NB4 (cell line): ENCODE data around the gene TLE3.

Source experiments
- DNase-seq: peaks from one replicate; pipeline ENCODE4 v3.0.0; 2010; ENCODE audit warnings: low read depth
- H3K4me3 ChIP-seq: one replicate; pipeline ENCODE4 v1.5.1; 2011; ENCODE audit warnings: mild to moderate bottlenecking, low read depth, low read length, moderate library complexity
- CTCF ChIP-seq: IDR thresholded peaks from one replicate; pipeline ENCODE4 v1.5.1; 2012; ENCODE audit warnings: low read depth, low read length
- MAX ChIP-seq: IDR thresholded peaks from 2 replicates; pipeline ENCODE4 v1.6.1; 2011; ENCODE audit warnings: low read depth, low read length
- MYC ChIP-seq: IDR thresholded peaks from 2 replicates; pipeline ENCODE4 v1.6.1; 2011; ENCODE audit warnings: low read depth, low read length
- POLR2A ChIP-seq: IDR thresholded peaks from 2 replicates; pipeline ENCODE4 v1.6.1; 2011; ENCODE audit warnings: mild to moderate bottlenecking; ENCODE audit not compliant: insufficient read length; ENCODE audit errors: extremely low read depth

The TLE3 gene

GRCh38 chr15:70101459-70102113 lies 3.9 kb upstream of the TLE3 start:
- no peak overlapping the region for H3K4me3 ChIP-seq
- TF ChIP-seq CTCF (no peak), MAX (peak; percentile 35; the same call in 1 of the 2 replicates), POLR2A (no peak), MYC (no peak)
- DNase-seq, result peak; percentile 80

- TF ChIP-seq POLR2A (no peak), MYC (peak; percentile 74), CTCF (no peak), MAX (peak; percentile 86)
- H3K4me3 ChIP-seq, result peak overlapping the region; percentile 25
- DNase-seq, result peak; percentile 85
Measured at GRCh38 chr15:70100474-70101341, 3.0 kb upstream of the TLE3 start.

- DNase-seq, result peak; percentile 62
- TF ChIP-seq POLR2A, result no peak
- TF ChIP-seq MAX, result no peak
- TF ChIP-seq CTCF, result no peak
- no peak for TF ChIP-seq MYC
- H3K4me3 ChIP-seq, result peak overlapping the region; percentile 48
Measured at GRCh38 chr15:70099967-70100473, 2.3 kb upstream of the TLE3 start.

- no peak for TF ChIP-seq CTCF
- TF ChIP-seq MAX, result peak; percentile 95
- TF ChIP-seq POLR2A, result peak; percentile 89
- peak; percentile 56 for TF ChIP-seq MYC
- peak overlapping the region; percentile 49 for H3K4me3 ChIP-seq
- DNase-seq, result peak; percentile 99
Measured at GRCh38 chr15:70099167-70099966, 1.6 kb upstream of the TLE3 start.

GRCh38 chr15:70098461-70099166 lies 897 bp upstream of the TLE3 start:
- no peak for TF ChIP-seq POLR2A
- TF ChIP-seq MYC, result peak; percentile 22; the same call in 1 of the 2 replicates
- TF ChIP-seq MAX, result 0 out of 2 replicates have a peak, but pooled peaks have one; percentile 8
- no peak for TF ChIP-seq CTCF
- H3K4me3 ChIP-seq, result peak overlapping the region; percentile 49
- DNase-seq, result peak; percentile 60
